Ishikawa (cell line): ENCODE data around the gene NSD2.

ENCODE experiments used
- CEBPB ChIP-seq: IDR thresholded peaks from 2 replicates; pipeline ENCODE4 v1.6.1; 2012
- CREB1 ChIP-seq: IDR thresholded peaks from 2 replicates; pipeline ENCODE4 v1.6.1; 2012; ENCODE audit warnings: low read depth
- EP300 ChIP-seq: IDR thresholded peaks from 2 replicates; pipeline ENCODE4 v1.6.1; 2012; ENCODE audit warnings: borderline replicate concordance
- FOXM1 ChIP-seq: IDR thresholded peaks from 2 replicates; pipeline ENCODE4 v1.6.1; 2012; ENCODE audit warnings: low read depth, borderline replicate concordance
- NFIC ChIP-seq: IDR thresholded peaks from 2 replicates; pipeline ENCODE4 v1.6.1; 2012
- RAD21 ChIP-seq: IDR thresholded peaks from 2 replicates; pipeline ENCODE4 v1.6.1; 2012; ENCODE audit warnings: low read depth
- TCF12 ChIP-seq: IDR thresholded peaks from 2 replicates; pipeline ENCODE4 v1.6.1; 2012; ENCODE audit warnings: low read depth
- TF ChIP-seq, protein P1 (sequence below): IDR thresholded peaks from 2 replicates; pipeline ENCODE4 v1.6.1; 2012
- TF ChIP-seq, protein P2 (sequence below): IDR thresholded peaks from 2 replicates; pipeline ENCODE4 v1.6.1; 2012; ENCODE audit warnings: low read depth, mild to moderate bottlenecking

DNA sequence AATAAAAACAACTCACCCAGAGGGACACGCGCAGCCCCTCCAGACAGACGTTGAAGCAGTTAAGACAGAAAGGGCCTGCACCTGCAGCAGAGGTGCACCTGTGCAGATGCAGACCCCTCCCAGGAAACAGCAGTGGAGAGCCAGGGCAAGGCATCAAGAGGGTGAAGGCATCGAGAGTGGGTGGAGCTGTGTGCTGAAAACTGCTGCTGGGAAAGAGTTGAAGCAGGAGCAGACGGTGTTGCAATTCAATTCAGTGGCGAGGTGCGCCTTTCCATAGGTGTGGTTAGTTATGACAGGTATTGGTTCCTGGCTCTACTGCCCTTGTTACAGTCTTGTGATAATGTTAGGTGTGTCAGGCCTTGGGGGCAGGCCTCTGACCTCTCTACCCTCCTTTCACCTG, 31.9 kb upstream of the NSD2 start:
- no peak for TF ChIP-seq EP300
- TF ChIP-seq, protein P1, sequence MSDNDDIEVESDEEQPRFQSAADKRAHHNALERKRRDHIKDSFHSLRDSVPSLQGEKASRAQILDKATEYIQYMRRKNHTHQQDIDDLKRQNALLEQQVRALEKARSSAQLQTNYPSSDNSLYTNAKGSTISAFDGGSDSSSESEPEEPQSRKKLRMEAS = no peak
- no peak for TF ChIP-seq NFIC
- TF ChIP-seq, protein P2, sequence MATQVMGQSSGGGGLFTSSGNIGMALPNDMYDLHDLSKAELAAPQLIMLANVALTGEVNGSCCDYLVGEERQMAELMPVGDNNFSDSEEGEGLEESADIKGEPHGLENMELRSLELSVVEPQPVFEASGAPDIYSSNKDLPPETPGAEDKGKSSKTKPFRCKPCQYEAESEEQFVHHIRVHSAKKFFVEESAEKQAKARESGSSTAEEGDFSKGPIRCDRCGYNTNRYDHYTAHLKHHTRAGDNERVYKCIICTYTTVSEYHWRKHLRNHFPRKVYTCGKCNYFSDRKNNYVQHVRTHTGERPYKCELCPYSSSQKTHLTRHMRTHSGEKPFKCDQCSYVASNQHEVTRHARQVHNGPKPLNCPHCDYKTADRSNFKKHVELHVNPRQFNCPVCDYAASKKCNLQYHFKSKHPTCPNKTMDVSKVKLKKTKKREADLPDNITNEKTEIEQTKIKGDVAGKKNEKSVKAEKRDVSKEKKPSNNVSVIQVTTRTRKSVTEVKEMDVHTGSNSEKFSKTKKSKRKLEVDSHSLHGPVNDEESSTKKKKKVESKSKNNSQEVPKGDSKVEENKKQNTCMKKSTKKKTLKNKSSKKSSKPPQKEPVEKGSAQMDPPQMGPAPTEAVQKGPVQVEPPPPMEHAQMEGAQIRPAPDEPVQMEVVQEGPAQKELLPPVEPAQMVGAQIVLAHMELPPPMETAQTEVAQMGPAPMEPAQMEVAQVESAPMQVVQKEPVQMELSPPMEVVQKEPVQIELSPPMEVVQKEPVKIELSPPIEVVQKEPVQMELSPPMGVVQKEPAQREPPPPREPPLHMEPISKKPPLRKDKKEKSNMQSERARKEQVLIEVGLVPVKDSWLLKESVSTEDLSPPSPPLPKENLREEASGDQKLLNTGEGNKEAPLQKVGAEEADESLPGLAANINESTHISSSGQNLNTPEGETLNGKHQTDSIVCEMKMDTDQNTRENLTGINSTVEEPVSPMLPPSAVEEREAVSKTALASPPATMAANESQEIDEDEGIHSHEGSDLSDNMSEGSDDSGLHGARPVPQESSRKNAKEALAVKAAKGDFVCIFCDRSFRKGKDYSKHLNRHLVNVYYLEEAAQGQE = no peak
- TF ChIP-seq TCF12 = no peak
- TF ChIP-seq RAD21 = no peak
- no peak for TF ChIP-seq CEBPB
- no peak for TF ChIP-seq FOXM1
- no peak for TF ChIP-seq CREB1
